H1 (cell line): ENCODE measurements around the gene B4GAT1. TPM values are rescaled to one million over a fixed set of nuclear protein-coding genes. Genes with fewer than 3 reads are reported as not detected.
"Not testable (repeated sequence)": the region's sequence is repeated elsewhere in the genome, so short reads cannot be mapped to it uniquely, and the experiment has no call there.

ENCODE experiments used
- CTCF ChIA-PET: fragments of 300-600 bp; sonication (Branson Sonifier 250); formaldehyde crosslinking; loops from one replicate; lab custom pipeline; 2021; ENCODE audit not compliant: partially characterized antibody; lab: Charles Lee
- POLR2A ChIA-PET: fragments of 300-600 bp; sonication (Branson Sonifier 250); formaldehyde crosslinking; loops from one replicate; lab custom pipeline; 2021; ENCODE audit warnings: inconsistent platforms; ENCODE audit not compliant: partially characterized antibody; lab: Charles Lee
- DNase-seq, 2 experiments: peaks; one replicate each; pipeline versions ENCODE4 v3.0.0 to v3.0.0-alpha.2; 2010 to 2022; ENCODE audit warnings: low spot score in 2 of 2, low read depth in 1 of 2, mixed read lengths in 1 of 2
- FAIRE-seq: peaks from 2 replicates; lab custom pipeline; 2011; peaks lifted over from hg19 to GRCh38; lab: Jason Lieb, UNC
- H2AFZ ChIP-seq: 2 replicates; pipeline ENCODE4 v1.8.1; 2012; ENCODE audit warnings: low read length, inconsistent platforms
- H2AK5ac ChIP-seq: 2 replicates; pipeline ENCODE4 v1.6.1; 2013; ENCODE audit warnings: low read depth, low read length
- H2BK120ac ChIP-seq: replicated peaks from 2 replicates; pipeline ENCODE3; 2013; ENCODE audit warnings: low read depth, low read length, inconsistent platforms
- H2BK12ac ChIP-seq: 2 replicates; pipeline ENCODE4 v1.6.1; 2013; ENCODE audit warnings: low read depth, low read length
- H2BK15ac ChIP-seq: 2 replicates; pipeline ENCODE4 v1.6.1; 2013; ENCODE audit warnings: low read length
- H2BK20ac ChIP-seq: 2 replicates; pipeline ENCODE4 v1.6.1; 2013; ENCODE audit warnings: low read length
- H2BK5ac ChIP-seq: 2 replicates; pipeline ENCODE4 v1.6.1; 2013; ENCODE audit warnings: low read depth, low read length
- H3K14ac ChIP-seq: 2 replicates; pipeline ENCODE4 v1.6.1; 2013; ENCODE audit warnings: inconsistent platforms; ENCODE audit not compliant: insufficient read length
- H3K18ac ChIP-seq: 2 replicates; pipeline ENCODE4 v1.6.1; 2013; ENCODE audit warnings: low read length; ENCODE audit errors: extremely low read depth
- H3K23ac ChIP-seq: 2 replicates; pipeline ENCODE4 v1.6.1; 2013; ENCODE audit warnings: inconsistent platforms; ENCODE audit not compliant: insufficient read length
- H3K23me2 ChIP-seq: 2 replicates; pipeline ENCODE4 v1.6.1; 2013; ENCODE audit warnings: low read depth, low read length
- H3K27ac ChIP-seq: 2 replicates; pipeline ENCODE4 v1.6.1; 2011; ENCODE audit warnings: low read depth, low read length, inconsistent platforms
- H3K27me3 ChIP-seq, 4 experiments: replicated peaks in 1 of 4; 1 replicate in 1 of 4; 2 replicates in 3 of 4; pipeline versions ENCODE4 v1.6.1 to v1.8.1; 2011 to 2013; ENCODE audit warnings: low read length in 3 of 4, mild to moderate bottlenecking in 3 of 4, inconsistent platforms in 2 of 4, mixed read lengths in 2 of 4, moderate library complexity in 1 of 4; ENCODE audit not compliant: control insufficient read depth in 3 of 4, insufficient read depth in 3 of 4; ENCODE audit errors: extremely low read depth in 1 of 4
- H3K36me3 ChIP-seq, 4 experiments: 2 replicates each; pipeline versions ENCODE4 v1.6.1 to v1.8.1; 2011 to 2013; ENCODE audit warnings: mild to moderate bottlenecking in 4 of 4, low read length in 3 of 4, moderate library complexity in 2 of 4, control low read depth in 1 of 4, inconsistent platforms in 1 of 4; ENCODE audit not compliant: insufficient read depth in 4 of 4, control insufficient read depth in 2 of 4
- H3K4ac ChIP-seq: replicated peaks from 2 replicates; pipeline ENCODE3; 2013; ENCODE audit warnings: low read length, low read depth, mixed read lengths, inconsistent platforms; ENCODE audit not compliant: insufficient read length
- H3K4me1 ChIP-seq, 4 experiments: replicated peaks in 1 of 4; 1 replicate in 1 of 4; 2 replicates in 3 of 4; pipeline versions ENCODE4 v1.6.1 to v1.8.1; 2011 to 2013; ENCODE audit warnings: low read length in 3 of 4, inconsistent platforms in 2 of 4, mixed read lengths in 1 of 4; ENCODE audit not compliant: insufficient read depth in 4 of 4, control insufficient read depth in 3 of 4
- H3K4me2 ChIP-seq, 2 experiments: 2 replicates each; pipeline versions ENCODE4 v1.6.1 to v1.8.1; 2011 to 2013; ENCODE audit warnings: low read depth in 2 of 2, low read length in 2 of 2, control low read depth in 1 of 2, inconsistent platforms in 1 of 2, mild to moderate bottlenecking in 1 of 2; ENCODE audit not compliant: insufficient read depth in 1 of 2
- H3K4me3 ChIP-seq, 4 experiments: fragments of 200-600, 300-600 bp in 1 of 4; sonication (generic), shearing (Covaris generic), sonication (Bioruptor Twin) in 1 of 4; 2 replicates each; pipeline versions ENCODE4 v1.5.1 to v1.8.1; 2011 to 2016; ENCODE audit warnings: low read length in 4 of 4, low read depth in 3 of 4, control low read depth in 2 of 4, inconsistent platforms in 2 of 4, mild to moderate bottlenecking in 2 of 4, mixed read lengths in 1 of 4, moderate library complexity in 1 of 4; ENCODE audit not compliant: insufficient read depth in 2 of 4; ENCODE audit errors: extremely low read depth in 1 of 4
- H3K56ac ChIP-seq: replicated peaks from 2 replicates; pipeline ENCODE3; 2013; ENCODE audit warnings: low read depth, mild to moderate bottlenecking, mixed read lengths, low read length, inconsistent platforms; ENCODE audit not compliant: insufficient read length
- H3K79me1 ChIP-seq: 2 replicates; pipeline ENCODE4 v1.6.1; 2013; ENCODE audit warnings: low read depth, low read length, control low read depth
- H3K79me2 ChIP-seq, 2 experiments: 2 replicates each; pipeline versions ENCODE4 v1.6.1 to v1.8.1; 2012 to 2013; ENCODE audit warnings: low read length in 2 of 2, mild to moderate bottlenecking in 2 of 2, inconsistent platforms in 1 of 2; ENCODE audit not compliant: insufficient read depth in 2 of 2, control insufficient read depth in 1 of 2
- H3K9ac ChIP-seq, 4 experiments: replicated peaks in 1 of 4; 1 replicate in 1 of 4; 2 replicates in 3 of 4; pipeline versions ENCODE4 v1.6.1 to v1.8.1; 2011 to 2013; ENCODE audit warnings: low read depth in 3 of 4, low read length in 3 of 4, control low read depth in 2 of 4, mild to moderate bottlenecking in 2 of 4, moderate library complexity in 2 of 4, inconsistent platforms in 1 of 4; ENCODE audit errors: extremely low read depth in 1 of 4
- H3K9me3 ChIP-seq, 2 experiments: 2 replicates each; pipeline versions ENCODE4 v1.6.1 to v1.8.1; 2012 to 2013; ENCODE audit warnings: mild to moderate bottlenecking in 2 of 2, moderate library complexity in 2 of 2, control low read depth in 1 of 2, inconsistent platforms in 1 of 2, low read depth in 1 of 2, low read length in 1 of 2, mixed read lengths in 1 of 2; ENCODE audit not compliant: insufficient read depth in 2 of 2
- H4K20me1 ChIP-seq, 2 experiments: replicated peaks in 1 of 2; 2 replicates each; pipeline versions ENCODE3 to v1.8.1; 2011 to 2013; ENCODE audit warnings: inconsistent platforms in 2 of 2, low read length in 2 of 2, mild to moderate bottlenecking in 1 of 2; ENCODE audit not compliant: insufficient read depth in 2 of 2, control insufficient read depth in 1 of 2
- H4K5ac ChIP-seq: 2 replicates; pipeline ENCODE4 v1.6.1; 2013; ENCODE audit warnings: low read length, low read depth, mixed read lengths, inconsistent platforms; ENCODE audit not compliant: insufficient read length
- H4K8ac ChIP-seq: 2 replicates; pipeline ENCODE4 v1.8.0; 2013; ENCODE audit warnings: mild to moderate bottlenecking, moderate library complexity, low read length, inconsistent platforms; ENCODE audit not compliant: insufficient read depth; ENCODE audit errors: extremely low read depth
- H4K91ac ChIP-seq: replicated peaks from 2 replicates; pipeline ENCODE3; 2013; ENCODE audit warnings: low read length, mixed read lengths, inconsistent platforms; ENCODE audit not compliant: insufficient read length
- WGBS, 2 experiments: shearing (Covaris generic) in 1 of 2; methylation state at CpG; one replicate each; pipeline versions ENCODE4 v1.1.6 to v1.1.7; 2013 to 2015; ENCODE audit warnings: low lambda C conversion rate in 2 of 2, mixed read lengths in 2 of 2, inconsistent platforms in 1 of 2, low coverage in 1 of 2, missing lambda C conversion rate in 1 of 2; ENCODE audit not compliant: insufficient replicate concordance in 2 of 2, insufficient coverage in 1 of 2, insufficient read length in 1 of 2; ENCODE audit errors: extremely low coverage in 1 of 2, missing lambda C conversion rate in 1 of 2; 5-methylcytosine and 5-hydroxymethylcytosine counted together
- polyA plus RNA-seq, 7 experiments: library from polyadenylated mRNA; depleted of rRNA in 3 of 7; stranded (reverse) in 5 of 7; unstranded in 2 of 7; fragments of >200 nt in 5 of 7; fragments of 200-250 nt in 2 of 7; gene quantifications; 1 replicate in 5 of 7; 2 replicates in 1 of 7; 4 replicates in 1 of 7; pipeline versions ENCODE4 v1.2.1 to v1.2.3, GENCODE V29; 2011 to 2013; ENCODE audit warnings: missing spikeins in 2 of 7, mixed read lengths in 2 of 7
- total RNA-seq: library from RNA; stranded (reverse); fragmentation: NEBNext Ultra II Directional; extraction: Animal tissue kit (Norgen Biotek cat#: 25700); gene quantifications from 2 replicates; pipeline ENCODE4 v1.2.1, GENCODE V29; 2021

B4GAT1 gene
- total and polyA plus RNA-seq, 2 of the 8 experiments (the other 6 are each of a cell fraction or from before 2014, with no cell fraction given), result 22.2 to 27.8 TPM

- H4K5ac ChIP-seq, H3K79me1 ChIP-seq, H3K79me2 ChIP-seq, H3K56ac ChIP-seq, H3K4me3 ChIP-seq, H3K36me3 ChIP-seq, H2BK12ac ChIP-seq, H3K4ac ChIP-seq, H2BK15ac ChIP-seq, H3K14ac ChIP-seq, H4K20me1 ChIP-seq, H2BK5ac ChIP-seq, H3K18ac ChIP-seq, H3K9me3 ChIP-seq, H2AFZ ChIP-seq, H3K27me3 ChIP-seq, H3K4me2 ChIP-seq, H3K27ac ChIP-seq, H3K23ac ChIP-seq, FAIRE-seq, DNase-seq, H2BK120ac ChIP-seq, H4K8ac ChIP-seq, H2AK5ac ChIP-seq, H2BK20ac ChIP-seq, H4K91ac ChIP-seq, H3K9ac ChIP-seq: not testable (repeated sequence)
- 81% methylated on average over 8 of the region's 8 CpGs; no CpG with 5 or more reads in 1 of the 2 experiments for WGBS, 2 experiments
- H3K4me1 ChIP-seq, result peaks cover 0 to 15% (median 6%) of the 10 kb centered on the region in 4 experiments; a peak in 6 of 7 replicates
- ChIA-PET CTCF (interaction anchor here (0.7 to 3.5 kb wide), 3 partner anchors 13 to 78 kb away, joined by 3 to 20 read pairs (median 7); no protein-coding TSS in a partner anchor), POLR2A (interaction anchor here (0.7 to 28.7 kb wide), 3 partner anchors 15 to 1029 kb away, joined by 3 to 487 read pairs (median 3); partner anchors contain the start of genes RIN1 and SLC29A2)
- H3K23me2 ChIP-seq, result peaks cover 12% of the 10 kb centered on the region
Measured at GRCh38 chr11:66350560-66351235, 3.3 kb upstream of the B4GAT1 start.
